Spinal cord (tissue), 10 donors: Measurements from ENCODE around the gene CSPG4. TPM values are rescaled to one million over a fixed set of nuclear protein-coding genes. Genes with fewer than 3 reads are reported as not detected.
"Not testable (repeated sequence)": the region's sequence is repeated elsewhere in the genome, so short reads cannot be mapped to it uniquely, and the experiment has no call there.

Experiments
- DNase-seq, 6 donors: peaks; one replicate each; pipeline versions ENCODE4 v3.0.0 to v3.0.0-alpha.2; 2013 to 2015; ENCODE audit warnings: low spot score in 6 of 6, low read depth in 4 of 6
- H3K27ac ChIP-seq: one replicate; pipeline ENCODE4 v1.5.1; 2013; ENCODE audit warnings: low read depth, low read length, control low read depth
- H3K27me3 ChIP-seq: one replicate; pipeline ENCODE4 v1.6.1; 2013; ENCODE audit warnings: low read length; ENCODE audit not compliant: control insufficient read depth, insufficient read depth
- H3K36me3 ChIP-seq: one replicate; pipeline ENCODE4 v1.6.1; 2013; ENCODE audit warnings: low read length; ENCODE audit not compliant: control insufficient read depth, insufficient read depth
- H3K4me1 ChIP-seq: one replicate; pipeline ENCODE4 v1.6.1; 2013; ENCODE audit warnings: low read length; ENCODE audit not compliant: control insufficient read depth, insufficient read depth
- H3K4me3 ChIP-seq: one replicate; pipeline ENCODE4 v1.5.1; 2013; ENCODE audit warnings: low read depth, low read length, control low read depth
- H3K9me3 ChIP-seq: one replicate; pipeline ENCODE4 v1.6.1; 2013; ENCODE audit warnings: low read length; ENCODE audit not compliant: control insufficient read depth, insufficient read depth
- WGBS: methylation state at CpG from one replicate; pipeline ENCODE4 v1.1.5; 2013; ENCODE audit warnings: missing lambda C conversion rate; ENCODE audit not compliant: insufficient coverage; 5-methylcytosine and 5-hydroxymethylcytosine counted together
- polyA plus RNA-seq, 2 donors: library from polyadenylated mRNA; unstranded; fragments of 120-200 nt; gene quantifications; one replicate each; pipeline ENCODE4 v1.2.1, GENCODE V29; 2013; ENCODE audit not compliant: insufficient read length in 2 of 2
- total RNA-seq, 2 donors: library from RNA; depleted of rRNA in 1 of 2; stranded (reverse); fragments of 120-200 nt in 1 of 2; fragments of >200 nt in 1 of 2; gene quantifications; one replicate each; pipeline versions ENCODE4 v1.2.3 to v1.2.4, GENCODE V29; 2013 to 2014
- donor health status: healthy.

CSPG4 gene
- total and polyA plus RNA-seq, 4 donors = 18.1 to 25.6 (median 21.6) TPM

GRCh38 chr15:75692311-75692710 is 20.3 kb downstream of the CSPG4 start:
- DNase-seq, H3K9me3 ChIP-seq, H3K27me3 ChIP-seq, H3K4me3 ChIP-seq, H3K27ac ChIP-seq: not testable (repeated sequence)
- peaks cover 44% of the 10 kb centered on the region for H3K4me1 ChIP-seq
- H3K36me3 ChIP-seq = peaks cover 20% of the 10 kb centered on the region
- WGBS = 75% methylated on average over 4 of the region's 4 CpGs

- not testable (repeated sequence) for DNase-seq
These were observed 23.2 kb downstream of the CSPG4 start for GRCh38 chr15:75689429-75689828.

GRCh38 chr15:75688831-75689230 is 23.8 kb downstream of the CSPG4 start:
- Histone ChIP-seq H3K27me3 (no peaks in the 10 kb centered on the region), H3K36me3 (peaks cover 28% of the 10 kb centered on the region), H3K4me3 (no peak overlapping the region), H3K4me1 (peaks cover 11% of the 10 kb centered on the region), H3K27ac (no peak overlapping the region), H3K9me3 (no peaks in the 10 kb centered on the region)
- WGBS = 95% methylated on average over 26 of the region's 26 CpGs
- no peak for DNase-seq

More at GRCh38 chr15:75689429-75689828, 23.2 kb downstream of the CSPG4 start:
- not testable (repeated sequence) for H3K27ac ChIP-seq, H3K27me3 ChIP-seq, H3K4me3 ChIP-seq, H3K9me3 ChIP-seq
- Histone ChIP-seq H3K4me1 (peaks cover 15% of the 10 kb centered on the region), H3K36me3 (peaks cover 28% of the 10 kb centered on the region)
- WGBS = 92% methylated on average over 19 of the region's 20 CpGs

- WGBS = 97% methylated on average over 5 of the region's 7 CpGs
- Histone ChIP-seq H3K4me3 (no peak overlapping the region), H3K36me3 (peaks cover 33% of the 10 kb centered on the region), H3K27me3 (no peaks in the 10 kb centered on the region), H3K4me1 (peaks cover 11% of the 10 kb centered on the region), H3K9me3 (no peaks in the 10 kb centered on the region), H3K27ac (no peak overlapping the region)
- DNase-seq = no peak
These were observed 24.4 kb downstream of the CSPG4 start for GRCh38 chr15:75688278-75688557.

GRCh38 chr15:75687486-75688277 is 25.0 kb downstream of the CSPG4 start:
- Histone ChIP-seq H3K4me3 (no peak overlapping the region), H3K27ac (no peak overlapping the region), H3K36me3 (peaks cover 38% of the 10 kb centered on the region), H3K27me3 (no peaks in the 10 kb centered on the region), H3K4me1 (peaks cover 9% of the 10 kb centered on the region), H3K9me3 (no peaks in the 10 kb centered on the region)
- no peak for DNase-seq
- 96% methylated on average over 41 of the region's 44 CpGs for WGBS

- peaks cover 50% of the 10 kb centered on the region for H3K36me3 ChIP-seq
- not testable (repeated sequence) for H3K27me3 ChIP-seq, H3K4me3 ChIP-seq, H3K4me1 ChIP-seq, H3K9me3 ChIP-seq, H3K27ac ChIP-seq
- 19% methylated on average over 9 of the region's 14 CpGs for WGBS
- peak in 2 of 6 donors; percentile 67 to 69 for DNase-seq
These were observed 26.4 kb downstream of the CSPG4 start for GRCh38 chr15:75686212-75686642.

- H3K4me1 ChIP-seq = peaks cover 19% of the 10 kb centered on the region
- H3K4me3 ChIP-seq = no peak overlapping the region
- H3K36me3 ChIP-seq = peaks cover 51% of the 10 kb centered on the region
- WGBS = 74% methylated on average over 11 of the region's 12 CpGs
- no peaks in the 10 kb centered on the region for H3K27me3 ChIP-seq
- no peak for DNase-seq
- H3K27ac ChIP-seq = no peak overlapping the region
- H3K9me3 ChIP-seq = no peaks in the 10 kb centered on the region
These were observed 27.5 kb downstream of the CSPG4 start for GRCh38 chr15:75685195-75685594.

GRCh38 chr15:75684648-75685047 is 28.0 kb downstream of the CSPG4 start:
- Histone ChIP-seq H3K36me3 (peaks cover 54% of the 10 kb centered on the region), H3K27ac (no peak overlapping the region)
- WGBS = 86% methylated on average over 10 of the region's 10 CpGs

GRCh38 chr15:75683646-75684312 is 28.9 kb downstream of the CSPG4 start:
- DNase-seq = peak in 2 of 6 donors; percentile 85 to 88
- H3K36me3 ChIP-seq = peaks cover 47% of the 10 kb centered on the region
- H3K27me3 ChIP-seq, H3K9me3 ChIP-seq, H3K4me3 ChIP-seq, H3K27ac ChIP-seq: not testable (repeated sequence)
- WGBS = 17% methylated on average over 12 of the region's 14 CpGs
- H3K4me1 ChIP-seq = peaks cover 23% of the 10 kb centered on the region

More at GRCh38 chr15:75684648-75685047, 28.0 kb downstream of the CSPG4 start:
- H3K4me1 ChIP-seq = peaks cover 23% of the 10 kb centered on the region
- H3K9me3 ChIP-seq = no peaks in the 10 kb centered on the region
- no peak overlapping the region for H3K4me3 ChIP-seq
- no peak for DNase-seq
- H3K27me3 ChIP-seq = no peaks in the 10 kb centered on the region
